ENCODE data around the gene FBXL19. TPM values are rescaled to one million over a fixed set of nuclear protein-coding genes. Genes with fewer than 3 reads are reported as not detected.

Gene FBXL19
- polyA plus RNA-seq, 2 of the 4 experiments (the other 2 are of a cell fraction), result 5.6 to 21.5 TPM

DNA sequence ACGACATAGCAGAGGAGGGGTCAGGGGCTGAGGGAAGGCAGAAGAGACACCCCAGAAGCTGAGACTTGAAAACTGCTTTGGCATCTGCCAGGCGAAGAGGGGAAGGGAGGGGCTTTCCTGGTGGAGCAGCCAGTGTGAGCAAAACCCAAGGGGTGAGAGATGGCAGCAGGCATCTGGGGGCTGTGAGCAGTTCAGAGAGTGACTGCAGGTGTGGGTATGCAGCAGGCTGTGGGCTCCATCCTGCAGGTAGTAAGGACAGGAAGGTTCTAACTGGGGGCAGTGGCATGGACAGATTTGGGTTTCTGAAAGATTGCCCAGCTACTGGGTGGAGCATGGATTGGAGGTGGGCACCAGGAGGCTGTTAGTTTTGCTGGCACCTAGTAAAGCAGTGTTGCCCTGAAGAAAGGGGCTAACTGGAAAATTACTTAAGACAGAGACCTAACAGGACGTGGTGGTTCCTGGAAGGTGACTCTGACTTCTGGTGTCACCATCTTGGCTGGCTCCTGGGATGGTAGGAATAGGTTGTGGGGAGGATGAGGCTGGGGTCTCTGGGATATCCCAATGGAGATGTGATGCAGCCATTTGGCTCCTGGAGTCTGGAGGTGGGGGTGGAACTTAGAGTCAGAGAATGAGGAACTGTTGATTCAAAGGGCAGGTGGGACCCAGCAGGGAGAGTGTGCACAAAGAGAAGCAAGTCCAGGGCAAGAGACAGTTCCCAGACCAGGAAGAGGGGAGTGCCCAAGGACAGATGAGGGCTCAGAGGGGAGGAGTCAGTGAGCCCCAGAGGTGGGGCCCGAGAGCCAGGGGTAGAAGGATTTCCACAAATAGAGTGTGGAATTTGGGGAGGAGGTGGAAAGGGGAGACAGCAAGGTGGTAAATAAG lies 40.7 kb upstream of the FBXL19 start:
- no peak overlapping the region for H3K27ac ChIP-seq
- ChIA-PET CTCF (interaction anchor here (0.7 to 0.9 kb wide), 2 partner anchors 18 to 68 kb away, joined by 3 read pairs; no protein-coding TSS in a partner anchor), POLR2A (interaction anchor here (1.4 kb wide), 1 partner anchor 68 kb away, joined by 4 read pairs; no protein-coding TSS in a partner anchor)
- TF ChIP-seq, protein P1, sequence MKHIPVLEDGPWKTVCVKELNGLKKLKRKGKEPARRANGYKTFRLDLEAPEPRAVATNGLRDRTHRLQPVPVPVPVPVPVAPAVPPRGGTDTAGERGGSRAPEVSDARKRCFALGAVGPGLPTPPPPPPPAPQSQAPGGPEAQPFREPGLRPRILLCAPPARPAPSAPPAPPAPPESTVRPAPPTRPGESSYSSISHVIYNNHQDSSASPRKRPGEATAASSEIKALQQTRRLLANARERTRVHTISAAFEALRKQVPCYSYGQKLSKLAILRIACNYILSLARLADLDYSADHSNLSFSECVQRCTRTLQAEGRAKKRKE (CRISPR knock-in tag; IDR thresholded peaks at IDR 0.05; ENCODE audit: low read depth), result no peak
- TF ChIP-seq KDM5A (IDR thresholded peaks at IDR 0.05), result no peak
- no peak for TF ChIP-seq JUN (IDR thresholded peaks at IDR 0.05)
- no peak for TF ChIP-seq HES2 (IDR thresholded peaks at IDR 0.05)
- TF ChIP-seq CHD4 (IDR thresholded peaks at IDR 0.05; ENCODE audit: borderline replicate concordance), result no peak
- TF ChIP-seq RNF2 (IDR thresholded peaks at IDR 0.05; ENCODE audit: borderline replicate concordance, low read depth), result no peak
- TF ChIP-seq, protein P2, sequence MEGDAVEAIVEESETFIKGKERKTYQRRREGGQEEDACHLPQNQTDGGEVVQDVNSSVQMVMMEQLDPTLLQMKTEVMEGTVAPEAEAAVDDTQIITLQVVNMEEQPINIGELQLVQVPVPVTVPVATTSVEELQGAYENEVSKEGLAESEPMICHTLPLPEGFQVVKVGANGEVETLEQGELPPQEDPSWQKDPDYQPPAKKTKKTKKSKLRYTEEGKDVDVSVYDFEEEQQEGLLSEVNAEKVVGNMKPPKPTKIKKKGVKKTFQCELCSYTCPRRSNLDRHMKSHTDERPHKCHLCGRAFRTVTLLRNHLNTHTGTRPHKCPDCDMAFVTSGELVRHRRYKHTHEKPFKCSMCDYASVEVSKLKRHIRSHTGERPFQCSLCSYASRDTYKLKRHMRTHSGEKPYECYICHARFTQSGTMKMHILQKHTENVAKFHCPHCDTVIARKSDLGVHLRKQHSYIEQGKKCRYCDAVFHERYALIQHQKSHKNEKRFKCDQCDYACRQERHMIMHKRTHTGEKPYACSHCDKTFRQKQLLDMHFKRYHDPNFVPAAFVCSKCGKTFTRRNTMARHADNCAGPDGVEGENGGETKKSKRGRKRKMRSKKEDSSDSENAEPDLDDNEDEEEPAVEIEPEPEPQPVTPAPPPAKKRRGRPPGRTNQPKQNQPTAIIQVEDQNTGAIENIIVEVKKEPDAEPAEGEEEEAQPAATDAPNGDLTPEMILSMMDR (IDR thresholded peaks at IDR 0.05), result no peak
- TF ChIP-seq RAD21 (conservative IDR thresholded peaks at IDR 0.05 in 1 of 2, IDR thresholded peaks at IDR 0.05 in 1 of 2), result no peak
- TF ChIP-seq HOXB5 (CRISPR knock-in tag; IDR thresholded peaks at IDR 0.05), result no peak
- no peak for TF ChIP-seq CEBPB (IDR thresholded peaks at IDR 0.05)
- DNase-seq (ENCODE audit: low read depth in 1 of 2, low spot score in 1 of 2) (no peak), ATAC-seq (peak in 1 of 2 experiments; percentile 54; a peak in 2 of 6 replicates), FAIRE-seq (no peak)
- H3K4me1 ChIP-seq, result no peaks in the 10 kb centered on the region
- WGBS (ENCODE audit: missing lambda C conversion rate), result 85% methylated on average over 4 of the region's 4 CpGs
- H3K9me3 ChIP-seq, result no peaks in the 10 kb centered on the region
- no peak overlapping the region for H3K4me2 ChIP-seq
- H3K4me3 ChIP-seq, result no peak overlapping the region

GRCh38 chr16:30884760-30885159 lies 38.6 kb upstream of the FBXL19 start:
- Histone ChIP-seq H3K9me3 (no peaks in the 10 kb centered on the region), H3K4me2 (no peak overlapping the region), H3K27ac (no peak overlapping the region), H3K4me1 (no peaks in the 10 kb centered on the region), H3K4me3 (no peak overlapping the region)
- TF ChIP-seq RFX5 (IDR thresholded peaks at IDR 0.05), result no peak
- DNase-seq (ENCODE audit: low read depth in 1 of 2, low spot score in 1 of 2) (no peak), FAIRE-seq (no peak), ATAC-seq (no peak)
- ChIA-PET CTCF (interaction anchor here (0.8 to 2.6 kb wide), 2 partner anchors 40 to 70 kb away, joined by 3 to 6 read pairs; no protein-coding TSS in a partner anchor), POLR2A (interaction anchor here (0.6 kb wide), 1 partner anchor 186 kb away, joined by 3 read pairs; no protein-coding TSS in a partner anchor)
- 80% methylated on average over 3 of the region's 3 CpGs for WGBS (ENCODE audit: missing lambda C conversion rate)

- FAIRE-seq (no peak), DNase-seq (ENCODE audit: low read depth in 1 of 2, low spot score in 1 of 2) (no peak), ATAC-seq (no peak)
- Histone ChIP-seq H3K4me1 (no peaks in the 10 kb centered on the region), H3K9me3 (no peaks in the 10 kb centered on the region), H3K4me3 (no peak overlapping the region), H3K27ac (no peak overlapping the region), H3K4me2 (no peak overlapping the region)
- TF ChIP-seq RARB (CRISPR knock-in tag; IDR thresholded peaks at IDR 0.05), result no peak
- no peak for TF ChIP-seq POLR2AphosphoS2 (conservative IDR thresholded peaks at IDR 0.05; ENCODE audit: low read length)
- TF ChIP-seq TP53 (CRISPR knock-in tag; IDR thresholded peaks at IDR 0.05), result no peak
- no peak for TF ChIP-seq HOXB13 (CRISPR knock-in tag; IDR thresholded peaks at IDR 0.05; ENCODE audit: low read depth)
- TF ChIP-seq, protein P3, sequence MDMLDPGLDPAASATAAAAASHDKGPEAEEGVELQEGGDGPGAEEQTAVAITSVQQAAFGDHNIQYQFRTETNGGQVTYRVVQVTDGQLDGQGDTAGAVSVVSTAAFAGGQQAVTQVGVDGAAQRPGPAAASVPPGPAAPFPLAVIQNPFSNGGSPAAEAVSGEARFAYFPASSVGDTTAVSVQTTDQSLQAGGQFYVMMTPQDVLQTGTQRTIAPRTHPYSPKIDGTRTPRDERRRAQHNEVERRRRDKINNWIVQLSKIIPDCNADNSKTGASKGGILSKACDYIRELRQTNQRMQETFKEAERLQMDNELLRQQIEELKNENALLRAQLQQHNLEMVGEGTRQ (IDR thresholded peaks at IDR 0.05), result no peak
- TF ChIP-seq MAFK (IDR thresholded peaks at IDR 0.05; ENCODE audit: partially characterized antibody), result no peak
- no peak for TF ChIP-seq CHD2 (IDR thresholded peaks at IDR 0.05; ENCODE audit: low read length, partially characterized antibody)
- no peak for TF ChIP-seq HEYL (CRISPR knock-in tag; IDR thresholded peaks at IDR 0.05)
- WGBS (ENCODE audit: missing lambda C conversion rate), result 95% methylated on average over 9 of the region's 9 CpGs
- ChIA-PET CTCF (interaction anchor here (2.6 kb wide), 1 partner anchor 40 kb away, joined by 6 read pairs; no protein-coding TSS in a partner anchor), POLR2A (interaction anchor here (2.5 kb wide), 1 partner anchor 10 kb away, joined by 9 read pairs; no protein-coding TSS in a partner anchor)
Observed at GRCh38 chr16:30885196-30885595, 38.2 kb upstream of the FBXL19 start.

All from A549 (cell line).